Choroid plexus epithelial cell (primary cell): ENCODE measurements around the gene NIPAL3.

Source experiments
- DNase-seq: peaks from one replicate; pipeline ENCODE4 v3.0.0-alpha.2; 2010; ENCODE audit warnings: low read depth
- H3K4me3 ChIP-seq: 2 replicates; pipeline ENCODE4 v1.5.1; 2011; ENCODE audit warnings: low read depth, mild to moderate bottlenecking, control low read depth, low read length, moderate library complexity
- CTCF ChIP-seq: conservative IDR thresholded peaks from 2 replicates; pipeline ENCODE4 v1.5.1; 2011; ENCODE audit warnings: low read depth, mild to moderate bottlenecking, control low read depth, inconsistent platforms, low read length, moderate library complexity

Gene NIPAL3

GRCh38 chr1:24503870-24504523, 88.4 kb downstream of the NIPAL3 start:
- DNase-seq: no peak
- TF ChIP-seq CTCF: no peak
- H3K4me3 ChIP-seq: peak overlapping the region; percentile 75

DNA sequence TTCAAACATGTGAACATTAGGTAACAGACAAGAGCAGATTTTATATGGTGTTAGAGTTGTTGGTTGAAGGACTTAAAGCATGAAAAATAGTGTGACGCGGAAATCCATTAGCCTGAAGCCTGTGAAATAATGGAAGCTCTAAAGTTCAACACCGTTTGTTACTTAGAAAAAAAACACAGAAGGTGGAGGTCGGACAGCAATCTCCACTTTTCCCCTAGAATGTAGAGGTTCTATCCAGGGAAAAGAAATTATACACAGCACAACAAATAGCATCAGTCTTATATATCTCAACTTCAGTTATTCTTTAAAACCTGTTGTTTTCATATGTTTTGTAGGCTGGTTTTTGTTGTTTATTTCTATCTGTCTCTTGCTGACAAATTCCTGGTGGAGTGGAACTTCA, 89.0 kb downstream of the NIPAL3 start:
- no peak overlapping the region for H3K4me3 ChIP-seq
- no peak for TF ChIP-seq CTCF
- DNase-seq: no peak

- H3K4me3 ChIP-seq: no peak overlapping the region
- no peak for TF ChIP-seq CTCF
- no peak for DNase-seq
Observed at GRCh38 chr1:24505816-24506215, 90.2 kb downstream of the NIPAL3 start.

DNA sequence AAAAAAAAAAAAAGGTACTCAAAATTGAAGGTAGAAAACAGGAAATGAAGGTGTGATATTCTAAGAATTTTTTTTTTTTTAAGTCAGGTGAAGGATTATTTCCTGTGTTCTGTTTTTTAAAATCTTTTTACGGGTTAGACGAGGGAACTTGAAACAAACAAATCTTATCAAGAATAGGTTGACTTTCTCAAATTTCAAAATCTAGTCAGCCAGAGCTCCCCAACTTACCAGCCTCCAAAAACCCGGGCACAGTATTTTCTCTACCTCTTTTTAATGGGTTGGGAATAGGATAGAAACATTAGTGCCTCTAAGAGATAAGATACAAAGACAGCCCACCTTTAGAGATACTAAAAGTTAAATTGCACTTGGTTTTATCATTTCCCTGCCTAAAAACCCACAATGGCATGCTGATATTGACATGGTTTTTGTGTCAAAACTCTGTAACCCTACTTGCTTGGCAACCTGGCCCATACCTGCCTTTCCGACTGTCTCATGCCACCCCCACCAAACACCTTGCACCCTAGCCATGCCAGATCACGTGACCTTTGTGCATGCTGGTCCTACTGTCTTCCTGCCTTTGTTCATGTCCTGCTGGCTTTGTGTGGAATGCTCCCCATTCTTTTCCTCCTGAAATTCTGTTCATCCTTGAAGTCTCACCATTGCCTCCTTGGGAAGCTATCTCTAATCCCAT, 91.2 kb downstream of the NIPAL3 start:
- no peak for DNase-seq
- no peak overlapping the region for H3K4me3 ChIP-seq
- no peak for TF ChIP-seq CTCF

DNA sequence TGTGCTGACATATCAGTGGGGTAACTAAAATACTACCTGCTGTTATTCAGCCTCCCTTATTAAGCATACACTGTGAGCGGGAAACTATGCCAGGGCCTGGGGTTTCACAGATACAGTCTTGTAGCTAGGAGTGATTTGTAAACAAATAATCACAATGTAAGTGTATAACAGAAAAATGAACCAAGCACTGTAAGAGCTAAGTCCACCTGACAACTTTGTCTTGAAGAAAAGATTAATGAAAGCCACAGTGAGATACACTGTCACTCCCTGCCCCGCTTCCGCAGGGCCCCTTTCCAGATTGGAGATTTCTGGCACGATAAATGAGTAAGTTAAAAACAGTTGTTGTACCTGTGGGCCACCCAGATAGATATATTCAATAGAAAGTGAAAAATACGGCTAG, 91.8 kb downstream of the NIPAL3 start:
- no peak for DNase-seq
- no peak overlapping the region for H3K4me3 ChIP-seq
- no peak for TF ChIP-seq CTCF

DNA sequence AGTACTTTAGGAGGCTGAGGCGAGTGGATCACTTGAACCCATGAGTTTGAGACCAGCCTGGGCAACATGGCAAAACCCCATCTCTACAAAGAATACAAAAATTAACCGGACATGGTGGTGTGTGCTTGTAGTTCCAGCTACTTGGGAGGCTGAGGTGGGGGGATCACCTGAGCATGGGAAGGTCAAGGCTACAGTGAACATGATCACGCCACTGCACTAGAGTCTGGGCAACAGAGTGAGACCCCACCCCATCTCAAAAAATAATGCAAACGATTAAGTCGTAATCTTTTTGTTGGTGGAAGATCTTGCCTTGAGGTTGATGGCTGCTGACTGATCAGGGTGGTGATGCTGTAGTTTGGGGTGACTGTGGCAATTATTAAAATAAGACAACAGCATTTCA, 93.3 kb downstream of the NIPAL3 start:
- H3K4me3 ChIP-seq: no peak overlapping the region
- no peak for TF ChIP-seq CTCF
- DNase-seq: no peak

DNA sequence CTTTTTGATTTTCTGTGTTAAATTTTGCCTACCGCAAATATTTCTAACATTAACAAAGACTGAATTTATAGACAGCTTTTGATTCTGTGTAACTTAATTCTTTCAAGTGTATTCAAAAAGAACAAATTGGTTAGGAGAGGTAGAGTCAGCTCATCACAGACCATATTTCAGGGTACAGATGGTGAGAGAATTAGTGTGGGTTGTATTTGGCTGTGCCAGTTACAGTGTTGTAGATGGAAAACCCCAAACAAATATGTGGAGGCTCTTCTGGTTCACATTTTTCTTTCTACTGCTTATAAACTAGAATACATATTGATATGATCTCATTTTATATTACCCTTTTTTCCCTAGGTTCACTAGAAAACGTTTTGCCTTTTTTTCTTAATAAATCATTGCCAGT, 98.1 kb downstream of the NIPAL3 start:
- no peak for TF ChIP-seq CTCF
- no peak for DNase-seq
- H3K4me3 ChIP-seq: no peak overlapping the region
